22Rv1 (cell line): ENCODE data around the gene UBE2F.

Experiments used
- CTCF ChIP-seq: fragments of 450-650 bp; IDR thresholded peaks from 2 replicates; pipeline ENCODE4 v1.5.1; 2017; ENCODE audit warnings: mild to moderate bottlenecking
- ZFX ChIP-seq: fragments of 450-650 bp; IDR thresholded peaks from 2 replicates; pipeline ENCODE4 v1.6.1; 2017; ENCODE audit warnings: antibody characterized with exemption, borderline replicate concordance

GRCh38 chr2:238022594-238023157, 55.9 kb downstream of the UBE2F start:
- no peak for TF ChIP-seq CTCF
- no peak for TF ChIP-seq ZFX
